ENCODE results near the gene ALPG.
"Not testable (repeated sequence)": the region's sequence is repeated elsewhere in the genome, so short reads cannot be mapped to it uniquely, and the experiment has no call there.

ALPG gene

GRCh38 chr2:232406556-232407310, at the start of gene ALPG:
Gene ALPG, plus strand, starts transcription at chr2:232406844. Its CDS starts 51 bp downstream, at chr2:232406895.
- in situ Hi-C loops (cut with MboI; ENCODE audit: low sequenced_read_pairs), result no loop called here

- in situ Hi-C loops (cut with MboI; ENCODE audit: low sequenced_read_pairs), result no loop called here
These were observed 45.0 kb upstream of the ALPG start for GRCh38 chr2:232361646-232362045.

GRCh38 chr2:232362174-232362900, 44.3 kb upstream of the ALPG start:
- in situ Hi-C loops (cut with MboI; ENCODE audit: low sequenced_read_pairs), result no loop called here

- in situ Hi-C loops (cut with MboI; ENCODE audit: low sequenced_read_pairs), result not testable (repeated sequence)
These were observed 43.4 kb upstream of the ALPG start for GRCh38 chr2:232363064-232363783.

GRCh38 chr2:232363784-232364615, 42.6 kb upstream of the ALPG start:
- in situ Hi-C loops (cut with MboI; ENCODE audit: low sequenced_read_pairs), result no loop called here

- in situ Hi-C loops (cut with MboI; ENCODE audit: low sequenced_read_pairs), result not testable (repeated sequence)
These were observed 41.6 kb upstream of the ALPG start for GRCh38 chr2:232364806-232365594.

- in situ Hi-C loops (cut with MboI; ENCODE audit: low sequenced_read_pairs), result no loop called here
These were observed 40.9 kb upstream of the ALPG start for GRCh38 chr2:232365621-232366321.

GRCh38 chr2:232366461-232366860, 40.2 kb upstream of the ALPG start:
- in situ Hi-C loops (cut with MboI; ENCODE audit: low sequenced_read_pairs), result not testable (repeated sequence)

GRCh38 chr2:232367016-232367415, 39.6 kb upstream of the ALPG start:
- in situ Hi-C loops (cut with MboI; ENCODE audit: low sequenced_read_pairs), result no loop called here

GRCh38 chr2:232367591-232368233, 38.9 kb upstream of the ALPG start:
- in situ Hi-C loops (cut with MboI; ENCODE audit: low sequenced_read_pairs), result no loop called here

GRCh38 chr2:232368311-232368731, 38.3 kb upstream of the ALPG start:
- in situ Hi-C loops (cut with MboI; ENCODE audit: low sequenced_read_pairs), result no loop called here

GRCh38 chr2:232369126-232369951, 37.3 kb upstream of the ALPG start:
- in situ Hi-C loops (cut with MboI; ENCODE audit: low sequenced_read_pairs), result no loop called here

- in situ Hi-C loops (cut with MboI; ENCODE audit: low sequenced_read_pairs), result not testable (repeated sequence)
These were observed 36.6 kb upstream of the ALPG start for GRCh38 chr2:232370007-232370406.

- in situ Hi-C loops (cut with MboI; ENCODE audit: low sequenced_read_pairs), result no loop called here
These were observed 34.1 kb upstream of the ALPG start for GRCh38 chr2:232372231-232373208.

GRCh38 chr2:232374356-232374755, 32.3 kb upstream of the ALPG start:
- in situ Hi-C loops (cut with MboI; ENCODE audit: low sequenced_read_pairs), result no loop called here

- in situ Hi-C loops (cut with MboI; ENCODE audit: low sequenced_read_pairs), result no loop called here
These were observed 31.5 kb upstream of the ALPG start for GRCh38 chr2:232375164-232375563.

GRCh38 chr2:232376260-232376659, 30.4 kb upstream of the ALPG start:
- in situ Hi-C loops (cut with MboI; ENCODE audit: low sequenced_read_pairs), result no loop called here

All from HL-60/S4 treated with phorbol 12-myristate 13-acetate at 8.2 ng/mL for 4 days and 3 days (cell line).